Gastroesophageal sphincter (tissue), 4 donors: ENCODE data around the gene LEKR1. TPM values are rescaled to one million over a fixed set of nuclear protein-coding genes. Genes with fewer than 3 reads are reported as not detected.
"Not testable (repeated sequence)": the region's sequence is repeated elsewhere in the genome, so short reads cannot be mapped to it uniquely, and the experiment has no call there.

ENCODE experiments used
- ATAC-seq: fragments of 150-250 bp; one replicate; pipeline ENCODE4 v1.9.1; 2016; ENCODE audit warnings: mild to moderate bottlenecking, moderate library complexity
- H3K27ac ChIP-seq, 4 donors: fragments of 200-600 bp; sonication (generic) in 3 of 4; 1 replicate in 3 of 4; 2 replicates in 1 of 4; pipeline ENCODE4 v1.5.1; 2016 to 2019
- H3K27me3 ChIP-seq: fragments of 200-600 bp; sonication (generic); one replicate; pipeline ENCODE4 v1.5.1; 2019
- H3K36me3 ChIP-seq, 2 donors: fragments of 200-600 bp; sonication (generic); one replicate each; pipeline ENCODE4 v1.5.1; 2019; ENCODE audit warnings: control low read depth in 1 of 2
- H3K4me1 ChIP-seq, 3 donors: fragments of 200-600 bp; sonication (generic); 1 replicate in 2 of 3; 2 replicates in 1 of 3; pipeline ENCODE4 v1.5.1; 2016 to 2019; ENCODE audit warnings: control low read depth in 2 of 3
- H3K4me3 ChIP-seq, 2 donors: fragments of 200-600 bp; sonication (generic); one replicate each; pipeline ENCODE4 v1.5.1; 2019; ENCODE audit warnings: mild to moderate bottlenecking in 1 of 2, moderate library complexity in 1 of 2
- H3K9me3 ChIP-seq, 3 donors: fragments of 200-600 bp; sonication (generic); one replicate each; pipeline ENCODE4 v1.5.1; 2017 to 2019; ENCODE audit warnings: control low read depth in 2 of 3
- CTCF ChIP-seq, 4 experiments: fragments of 200-600 bp in 2 of 4; fragments of 450-650 bp in 2 of 4; sonication (generic) in 1 of 4; IDR thresholded peaks; one replicate each; pipeline ENCODE4 v1.5.1; 2017 to 2019; ENCODE audit warnings: antibody characterized with exemption in 4 of 4, mild to moderate bottlenecking in 2 of 4, moderate library complexity in 2 of 4
- EP300 ChIP-seq: sonication (generic); formaldehyde crosslinking; IDR thresholded peaks from one replicate; pipeline ENCODE4 v1.6.1; 2017; ENCODE audit warnings: antibody characterized with exemption, mild to moderate bottlenecking
- POLR2A ChIP-seq, 2 donors: fragments of 450-650 bp; IDR thresholded peaks; one replicate each; pipeline ENCODE4 v1.6.1; 2017; ENCODE audit warnings: antibody characterized with exemption in 2 of 2, mild to moderate bottlenecking in 2 of 2, moderate library complexity in 1 of 2
- POLR2AphosphoS5 ChIP-seq: sonication (generic); formaldehyde crosslinking; IDR thresholded peaks from one replicate; pipeline ENCODE4 v1.6.1; 2017; ENCODE audit warnings: antibody characterized with exemption
- WGBS, 2 donors: methylation state at CpG; one replicate each; pipeline ENCODE4 v1.1.5; 2018; ENCODE audit warnings: low coverage in 1 of 2; 5-methylcytosine and 5-hydroxymethylcytosine counted together
- total RNA-seq, 4 donors: library from RNA; depleted of rRNA; stranded (reverse); fragments of >200 nt; gene quantifications; one replicate each; pipeline ENCODE4 v1.1.0, GENCODE V29; 2016

The LEKR1 gene
- total RNA-seq, 4 donors from 2014 or later = 2.7 TPM; not detected in 3

DNA sequence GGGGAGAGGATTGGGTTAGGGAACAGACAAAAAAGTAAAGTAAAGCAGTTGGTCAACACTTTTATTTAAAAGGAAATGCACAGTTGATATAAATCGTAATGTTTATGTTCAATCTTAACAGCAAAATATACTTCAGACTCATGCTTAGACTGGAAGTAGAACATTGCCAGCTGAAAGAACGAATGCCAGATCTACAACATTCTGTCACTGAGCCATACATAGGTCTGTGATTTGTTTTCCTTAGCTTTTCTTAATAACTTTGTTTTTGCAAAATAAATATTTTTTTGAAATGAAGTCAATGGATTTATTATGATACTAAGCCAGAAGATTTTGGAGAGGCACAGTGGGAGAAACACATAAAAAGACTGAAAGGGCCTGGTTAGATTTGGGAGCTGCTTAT lies 62.0 kb downstream of the LEKR1 start:
- TF ChIP-seq POLR2AphosphoS5 (no peak), EP300 (no peak), POLR2A (IDR thresholded peaks at IDR 0.05) (no peak), CTCF (IDR thresholded peaks at IDR 0.05) (no peak)
- ATAC-seq = no peak
- WGBS, 2 donors = 40 to 41% methylated on average over 2 of the region's 2 CpGs
- Histone ChIP-seq H3K4me3 (no peak overlapping the region), H3K27me3 (no peaks in the 10 kb centered on the region), H3K4me1 (no peaks in the 10 kb centered on the region), H3K9me3 (peaks cover 0 to 25% (median 0%) of the 10 kb centered on the region in 3 donors), H3K36me3 (no peaks in the 10 kb centered on the region), H3K27ac (no peak overlapping the region)

DNA sequence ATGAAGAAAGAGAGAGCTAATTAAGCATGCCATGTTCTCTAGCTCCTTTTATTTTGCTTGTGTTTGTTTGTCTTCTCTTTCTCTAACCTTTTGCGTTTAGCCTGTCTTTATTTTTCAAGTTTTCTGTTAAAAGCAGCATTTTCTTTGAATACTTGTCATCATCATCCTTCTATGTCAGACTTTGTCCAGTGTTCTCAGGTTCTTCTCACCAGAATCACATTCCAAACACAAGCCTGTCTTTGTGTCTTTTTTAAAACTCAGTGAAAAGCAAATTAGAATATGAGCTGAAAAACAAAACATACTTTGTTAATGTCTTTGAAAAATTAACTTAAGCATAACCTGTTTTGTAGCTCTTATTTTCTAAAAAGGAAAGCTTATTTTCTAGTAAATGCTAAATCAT lies 62.4 kb downstream of the LEKR1 start:
- Histone ChIP-seq H3K27me3 (no peaks in the 10 kb centered on the region), H3K4me3 (no peak overlapping the region), H3K36me3 (no peaks in the 10 kb centered on the region), H3K27ac (no peak overlapping the region), H3K9me3 (peaks cover 0 to 21% (median 0%) of the 10 kb centered on the region in 3 donors), H3K4me1 (no peaks in the 10 kb centered on the region)
- no peak for ATAC-seq
- 25 to 33% methylated on average over 1 of the region's 1 CpG for WGBS, 2 donors
- TF ChIP-seq EP300 (no peak), POLR2A (IDR thresholded peaks at IDR 0.05) (no peak), POLR2AphosphoS5 (no peak), CTCF (IDR thresholded peaks at IDR 0.05) (no peak)

GRCh38 chr3:156892701-156893100 lies 66.5 kb downstream of the LEKR1 start:
- no peak overlapping the region for H3K27ac ChIP-seq
- ATAC-seq = no peak
- 60 to 63% methylated on average over 1 of the region's 1 CpG for WGBS, 2 donors
- no peaks in the 10 kb centered on the region for H3K36me3 ChIP-seq
- no peak overlapping the region for H3K4me3 ChIP-seq
- TF ChIP-seq POLR2A (IDR thresholded peaks at IDR 0.05) (no peak), POLR2AphosphoS5 (no peak)
- H3K4me1 ChIP-seq = no peaks in the 10 kb centered on the region
- H3K27me3 ChIP-seq = no peaks in the 10 kb centered on the region
- peaks cover 0 to 5% (median 0%) of the 10 kb centered on the region in 3 donors for H3K9me3 ChIP-seq

DNA sequence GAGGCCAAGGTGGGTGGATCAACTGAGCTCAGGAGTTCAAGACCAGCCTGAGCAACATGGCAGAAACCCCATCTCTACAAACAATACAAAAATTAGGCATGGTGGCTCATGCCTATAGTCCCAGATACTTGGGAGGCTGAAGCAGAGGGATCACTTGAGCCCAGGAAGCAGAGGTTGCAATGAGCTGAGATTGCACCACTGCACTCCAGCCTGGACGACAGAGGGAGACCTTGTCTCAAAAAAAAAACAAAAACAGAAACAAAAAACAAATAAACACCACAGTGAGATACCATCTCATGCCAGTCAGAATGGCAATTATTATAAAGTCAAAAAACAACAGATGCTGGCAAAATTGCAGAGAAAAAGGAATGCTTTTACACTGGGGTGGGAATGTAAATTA lies 69.2 kb downstream of the LEKR1 start:
- not testable (repeated sequence) for H3K36me3 ChIP-seq, H3K9me3 ChIP-seq, ATAC-seq, H3K27me3 ChIP-seq, H3K4me1 ChIP-seq, H3K4me3 ChIP-seq, H3K27ac ChIP-seq
- 70% methylated on average over 1 of the region's 1 CpG; no CpG with 5 or more reads in 1 of the 2 donors for WGBS, 2 donors

- H3K9me3 ChIP-seq, H3K4me3 ChIP-seq, ATAC-seq, H3K27me3 ChIP-seq, H3K36me3 ChIP-seq, H3K4me1 ChIP-seq, H3K27ac ChIP-seq: not testable (repeated sequence)
- WGBS, 2 donors = 78% methylated on average over 1 of the region's 1 CpG; no CpG with 5 or more reads in 1 of the 2 donors
Observed at GRCh38 chr3:156897851-156898250, 71.7 kb downstream of the LEKR1 start.

GRCh38 chr3:156898296-156898880 lies 72.2 kb downstream of the LEKR1 start:
- no peak for TF ChIP-seq POLR2AphosphoS5
- no peak for TF ChIP-seq POLR2A (IDR thresholded peaks at IDR 0.05)
- TF ChIP-seq EP300 = no peak
- no peak for TF ChIP-seq CTCF (IDR thresholded peaks at IDR 0.05)
- WGBS, 2 donors = 52 to 61% methylated on average over 5 of the region's 5 CpGs
- H3K36me3 ChIP-seq = no peaks in the 10 kb centered on the region
- H3K4me3 ChIP-seq = no peak overlapping the region
- H3K4me1 ChIP-seq = no peaks in the 10 kb centered on the region
- H3K27ac ChIP-seq = no peak overlapping the region
- H3K9me3 ChIP-seq = peaks cover 0 to 5% (median 0%) of the 10 kb centered on the region in 3 donors
- H3K27me3 ChIP-seq = no peaks in the 10 kb centered on the region
- ATAC-seq = no peak
